ENCODE data around the gene SYTL1.

DNA sequence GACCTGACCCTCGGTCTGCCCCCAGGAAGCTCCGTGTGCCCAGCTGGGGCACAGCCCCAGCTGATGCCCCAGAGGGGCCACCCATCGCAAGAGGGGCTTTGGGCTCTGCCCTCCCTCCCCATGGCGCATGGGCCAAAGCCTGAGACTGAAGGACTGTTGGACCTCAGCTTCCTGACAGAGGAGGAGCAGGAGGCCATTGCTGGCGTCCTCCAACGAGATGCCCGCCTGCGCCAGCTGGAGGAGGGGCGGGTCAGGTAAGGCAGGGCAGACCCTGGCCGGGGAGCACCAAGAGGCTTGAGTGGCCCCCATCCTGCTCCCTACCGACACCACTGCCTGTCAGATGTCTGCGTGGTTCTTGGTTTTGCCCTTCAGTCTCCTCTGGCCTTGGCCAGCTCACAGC, 3.5 kb downstream of the SYTL1 start:
- TF ChIP-seq, protein P1, sequence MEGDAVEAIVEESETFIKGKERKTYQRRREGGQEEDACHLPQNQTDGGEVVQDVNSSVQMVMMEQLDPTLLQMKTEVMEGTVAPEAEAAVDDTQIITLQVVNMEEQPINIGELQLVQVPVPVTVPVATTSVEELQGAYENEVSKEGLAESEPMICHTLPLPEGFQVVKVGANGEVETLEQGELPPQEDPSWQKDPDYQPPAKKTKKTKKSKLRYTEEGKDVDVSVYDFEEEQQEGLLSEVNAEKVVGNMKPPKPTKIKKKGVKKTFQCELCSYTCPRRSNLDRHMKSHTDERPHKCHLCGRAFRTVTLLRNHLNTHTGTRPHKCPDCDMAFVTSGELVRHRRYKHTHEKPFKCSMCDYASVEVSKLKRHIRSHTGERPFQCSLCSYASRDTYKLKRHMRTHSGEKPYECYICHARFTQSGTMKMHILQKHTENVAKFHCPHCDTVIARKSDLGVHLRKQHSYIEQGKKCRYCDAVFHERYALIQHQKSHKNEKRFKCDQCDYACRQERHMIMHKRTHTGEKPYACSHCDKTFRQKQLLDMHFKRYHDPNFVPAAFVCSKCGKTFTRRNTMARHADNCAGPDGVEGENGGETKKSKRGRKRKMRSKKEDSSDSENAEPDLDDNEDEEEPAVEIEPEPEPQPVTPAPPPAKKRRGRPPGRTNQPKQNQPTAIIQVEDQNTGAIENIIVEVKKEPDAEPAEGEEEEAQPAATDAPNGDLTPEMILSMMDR (IDR thresholded peaks at IDR 0.05): no peak
- TF ChIP-seq POLR2A (IDR thresholded peaks at IDR 0.05): no peak

Data from adrenal gland (tissue), 5 donors.